Measurements from ENCODE around the gene ATF7.
"Not testable (repeated sequence)": the region's sequence is repeated elsewhere in the genome, so short reads cannot be mapped to it uniquely, and the experiment has no call there.

The ATF7 gene

DNA sequence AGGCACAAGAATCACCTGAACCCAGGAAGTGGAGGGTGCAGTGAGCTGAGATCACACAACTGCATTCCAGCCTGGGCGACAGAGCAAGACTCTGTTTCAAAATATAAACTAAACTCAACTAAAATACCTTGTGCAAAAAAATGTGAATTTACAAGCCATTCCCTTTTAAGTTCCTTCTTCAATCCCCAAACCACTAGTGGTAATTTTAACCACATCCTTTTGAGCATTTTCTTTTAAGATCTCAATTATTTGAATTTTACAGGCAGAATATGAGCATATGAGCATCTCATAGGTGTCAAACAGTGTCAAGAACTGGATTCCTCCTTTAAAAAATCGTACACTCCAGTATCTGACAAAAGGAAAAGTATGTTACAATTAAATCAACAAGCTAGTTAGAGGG, 61.9 kb downstream of the ATF7 start:
- FAIRE-seq = no peak

DNA sequence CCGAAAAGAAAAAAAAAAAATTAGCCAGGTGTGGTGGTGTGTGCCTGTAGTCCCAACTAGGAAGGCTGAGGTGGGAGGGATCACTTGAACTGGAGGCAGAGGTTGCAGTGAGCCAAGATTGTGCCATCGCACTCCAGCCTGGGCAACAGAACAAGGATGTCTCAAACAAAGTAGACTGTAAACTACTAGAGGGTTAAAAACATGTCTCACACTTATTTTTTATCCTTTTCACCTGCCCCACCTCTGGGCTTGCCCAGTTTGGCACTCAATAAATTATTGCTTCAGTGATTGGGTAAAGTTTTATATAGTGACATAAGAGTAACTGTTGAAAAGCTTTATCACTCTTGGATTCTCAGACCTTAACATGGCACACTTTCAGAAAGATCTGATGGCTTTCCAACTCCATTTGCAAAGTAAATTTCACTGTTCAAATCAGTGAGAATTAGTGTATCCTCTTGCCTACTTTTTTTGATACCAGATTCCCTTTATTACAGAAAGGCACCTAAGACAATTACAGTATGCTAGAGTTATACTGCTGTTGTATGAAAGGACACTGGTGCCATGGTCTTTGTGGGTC, 62.6 kb downstream of the ATF7 start:
- no peak for FAIRE-seq

- no peak for FAIRE-seq
Observed at GRCh38 chr12:53561590-53561953, 64.6 kb downstream of the ATF7 start.

- no peak for FAIRE-seq
Observed at GRCh38 chr12:53560912-53561589, 65.1 kb downstream of the ATF7 start.

DNA sequence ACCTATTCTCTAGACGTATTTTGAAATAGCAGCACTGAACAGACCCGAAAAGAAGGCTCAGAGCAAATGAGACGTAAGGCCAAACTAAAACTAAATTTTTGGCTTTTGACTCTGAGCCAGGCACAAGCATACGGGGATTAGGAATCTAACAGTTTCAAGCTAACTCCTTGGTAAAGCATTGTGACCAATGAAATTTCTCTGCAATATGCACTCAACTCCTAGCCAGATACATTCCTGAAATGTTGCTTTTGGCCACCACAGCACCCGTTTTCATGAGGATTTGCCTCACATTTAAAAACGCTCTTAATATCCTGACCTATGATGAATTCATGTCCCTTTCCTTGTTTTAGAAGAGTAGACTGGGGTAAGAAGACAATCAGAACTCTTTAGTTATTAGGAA, 65.8 kb downstream of the ATF7 start:
- FAIRE-seq = no peak

DNA sequence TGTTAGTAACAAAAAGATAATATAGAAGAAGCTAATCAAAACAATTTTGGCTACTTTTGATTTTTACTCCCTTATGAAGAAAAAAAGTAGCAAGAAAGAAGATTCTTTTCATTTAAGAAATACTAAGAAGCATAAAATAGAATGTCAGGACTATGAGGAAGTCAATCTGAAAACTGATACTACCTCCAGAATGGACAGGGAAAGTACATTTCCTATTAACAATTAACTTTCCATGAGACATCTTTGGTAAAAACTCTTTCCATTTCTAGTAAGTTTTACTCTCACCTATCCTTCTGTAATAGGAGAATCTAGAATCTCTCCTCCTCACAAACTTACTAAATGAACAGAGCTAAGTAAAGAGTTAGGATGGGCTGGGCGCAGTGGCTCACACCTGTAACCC, 67.6 kb downstream of the ATF7 start:
- no peak for FAIRE-seq

DNA sequence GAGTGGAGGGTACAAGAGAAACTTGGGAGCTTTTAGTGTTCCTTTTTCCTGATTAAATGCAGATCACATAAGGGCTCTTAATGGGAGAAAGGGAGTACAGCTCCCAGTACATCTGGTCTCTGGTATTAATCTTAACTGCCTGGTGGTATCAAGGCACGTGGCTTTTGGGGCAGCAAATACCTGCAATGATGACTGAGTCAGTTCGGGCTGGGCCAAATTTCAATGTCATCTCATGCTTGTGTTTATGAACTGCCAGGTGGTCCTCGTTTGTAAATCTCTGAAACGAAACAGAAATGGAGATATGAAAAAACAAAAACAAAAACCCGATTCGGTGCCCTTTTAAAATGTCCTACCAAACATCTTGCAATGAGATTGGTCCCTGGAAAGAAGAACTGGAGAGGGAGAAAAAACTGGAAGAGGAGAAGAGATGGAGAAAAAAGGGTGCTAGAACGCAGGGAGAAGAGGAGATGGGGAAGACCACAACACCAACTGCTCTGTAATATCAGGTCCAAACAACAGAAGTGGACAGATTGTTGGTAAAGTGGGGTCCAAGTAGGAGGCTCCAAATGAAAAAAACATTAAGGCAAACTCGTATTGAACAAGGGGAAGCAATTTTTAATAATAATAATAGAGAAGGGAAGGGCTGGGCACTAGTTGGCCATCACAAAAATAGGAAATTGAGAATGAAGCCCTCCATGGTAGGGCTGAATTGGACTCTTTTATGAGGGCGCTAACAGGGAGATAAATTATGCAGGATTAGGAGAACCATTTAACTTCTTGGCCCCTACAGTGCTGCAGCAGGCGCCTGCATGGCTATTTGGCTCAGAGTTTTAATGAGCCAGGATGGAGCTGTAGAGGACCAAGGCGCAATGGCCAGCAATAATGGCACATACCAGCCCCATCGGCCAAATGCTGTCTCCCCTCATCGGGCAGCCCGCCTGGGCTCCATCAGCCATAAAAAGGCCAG, 73.5 kb downstream of the ATF7 start:
- no peak for FAIRE-seq

DNA sequence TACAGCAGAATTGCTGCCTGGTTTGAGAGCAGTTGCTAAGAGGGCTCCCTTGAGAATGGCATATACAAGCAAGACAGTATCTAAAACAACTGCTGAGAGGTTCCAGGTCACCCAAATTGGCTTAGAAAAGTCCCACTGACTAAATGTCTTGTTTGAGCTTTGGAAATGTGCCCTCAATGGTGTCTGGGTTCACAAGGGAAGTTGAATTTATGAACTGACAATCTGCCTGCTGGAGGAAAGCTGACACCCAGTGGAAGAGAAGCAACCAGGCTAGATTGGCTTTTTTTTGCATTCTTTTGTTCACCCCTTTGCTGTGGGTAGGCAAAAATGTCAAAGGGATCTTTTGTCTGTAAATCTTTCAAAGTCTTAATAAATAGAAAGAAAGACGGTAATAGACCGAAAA, 74.3 kb downstream of the ATF7 start:
- no peak for FAIRE-seq

- FAIRE-seq = no peak
Observed at GRCh38 chr12:53550595-53550994, 75.6 kb downstream of the ATF7 start.

DNA sequence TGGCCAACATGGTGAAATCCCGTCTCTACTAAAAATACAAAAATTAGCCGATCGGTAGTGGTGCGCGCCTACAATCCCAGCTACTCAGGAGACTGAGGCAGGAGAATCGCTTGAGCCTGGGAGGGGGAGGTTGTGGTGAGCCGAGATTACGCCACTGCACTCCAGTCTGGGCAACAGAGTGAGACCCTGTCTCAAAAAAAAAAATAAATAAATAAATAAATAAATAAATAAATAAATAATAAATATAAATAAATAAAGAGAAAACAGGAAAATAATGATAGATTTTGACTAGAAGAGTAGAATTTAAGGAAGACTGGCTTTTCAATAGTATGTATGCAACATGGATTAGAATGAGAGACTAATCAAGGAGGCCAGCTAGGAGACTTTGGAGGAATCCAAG, 76.1 kb downstream of the ATF7 start:
- not testable (repeated sequence) for FAIRE-seq

DNA sequence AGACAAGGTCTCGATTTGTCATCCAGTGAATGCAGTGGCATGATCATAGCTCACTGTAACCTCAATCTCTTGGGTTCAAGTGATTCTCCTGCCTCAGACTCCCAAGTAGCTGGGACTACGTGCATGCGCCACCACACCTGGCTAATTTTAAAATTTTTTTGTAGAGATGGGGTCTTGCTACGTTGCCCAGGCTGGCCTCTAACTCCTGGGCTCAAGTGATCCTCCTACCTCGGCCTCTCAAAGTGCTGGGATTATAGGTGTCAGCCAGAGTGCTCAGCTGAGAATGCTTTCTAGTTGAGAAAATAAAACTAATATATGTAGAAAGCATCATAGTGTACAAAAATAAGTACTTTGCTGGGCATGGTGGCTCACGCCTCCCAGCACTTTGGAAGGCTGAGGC, 77.8 kb downstream of the ATF7 start:
- not testable (repeated sequence) for FAIRE-seq

DNA sequence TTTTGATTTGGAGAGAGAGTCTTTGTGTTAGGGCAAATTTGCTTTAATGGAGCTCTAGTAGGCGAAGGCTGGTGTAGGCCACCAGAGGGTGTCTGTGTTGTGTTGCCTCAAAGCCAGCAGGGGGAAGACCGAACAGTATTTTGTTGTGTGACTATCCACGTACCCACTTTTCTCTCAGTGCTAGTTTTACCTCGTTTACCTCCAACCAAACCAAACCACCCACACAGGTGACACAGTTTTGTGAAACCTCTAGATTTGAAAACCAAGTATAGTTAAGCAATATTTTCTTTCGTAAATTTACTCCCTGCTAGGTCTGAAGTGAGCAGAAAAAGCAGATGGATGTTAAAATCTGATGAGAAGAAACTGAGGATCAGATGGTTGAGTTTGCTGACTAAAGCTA, 82.6 kb downstream of the ATF7 start:
- FAIRE-seq = peak; percentile 94

GRCh38 chr12:53539526-53539925, 86.7 kb downstream of the ATF7 start:
- FAIRE-seq = no peak

DNA sequence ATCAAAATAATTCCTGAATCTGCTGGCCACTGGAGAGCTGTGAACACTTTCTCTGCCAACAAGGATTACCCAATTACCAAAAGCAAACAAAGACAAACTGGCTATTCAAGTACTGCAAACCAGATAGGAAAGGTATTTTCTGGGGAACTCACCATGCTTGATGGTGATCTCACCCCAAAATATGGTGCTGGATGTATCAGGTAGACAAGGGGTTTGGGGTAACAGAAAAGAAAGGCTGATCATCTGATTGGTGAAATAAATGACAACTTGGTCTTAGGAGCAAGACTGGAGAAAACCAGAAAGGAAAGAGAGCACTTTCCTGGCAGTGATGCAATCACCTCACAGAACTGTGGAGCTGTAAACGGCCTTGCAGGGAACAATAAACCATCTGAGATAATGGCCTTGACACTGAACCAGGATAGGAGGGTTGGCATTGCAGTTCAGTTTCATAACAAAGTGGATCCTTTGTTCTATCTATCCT, 87.9 kb downstream of the ATF7 start:
- no peak for FAIRE-seq

- FAIRE-seq = no peak
Observed at GRCh38 chr12:53536962-53537361, 89.2 kb downstream of the ATF7 start.

- no peak for FAIRE-seq
Observed at GRCh38 chr12:53533471-53533870, 92.7 kb downstream of the ATF7 start.

DNA sequence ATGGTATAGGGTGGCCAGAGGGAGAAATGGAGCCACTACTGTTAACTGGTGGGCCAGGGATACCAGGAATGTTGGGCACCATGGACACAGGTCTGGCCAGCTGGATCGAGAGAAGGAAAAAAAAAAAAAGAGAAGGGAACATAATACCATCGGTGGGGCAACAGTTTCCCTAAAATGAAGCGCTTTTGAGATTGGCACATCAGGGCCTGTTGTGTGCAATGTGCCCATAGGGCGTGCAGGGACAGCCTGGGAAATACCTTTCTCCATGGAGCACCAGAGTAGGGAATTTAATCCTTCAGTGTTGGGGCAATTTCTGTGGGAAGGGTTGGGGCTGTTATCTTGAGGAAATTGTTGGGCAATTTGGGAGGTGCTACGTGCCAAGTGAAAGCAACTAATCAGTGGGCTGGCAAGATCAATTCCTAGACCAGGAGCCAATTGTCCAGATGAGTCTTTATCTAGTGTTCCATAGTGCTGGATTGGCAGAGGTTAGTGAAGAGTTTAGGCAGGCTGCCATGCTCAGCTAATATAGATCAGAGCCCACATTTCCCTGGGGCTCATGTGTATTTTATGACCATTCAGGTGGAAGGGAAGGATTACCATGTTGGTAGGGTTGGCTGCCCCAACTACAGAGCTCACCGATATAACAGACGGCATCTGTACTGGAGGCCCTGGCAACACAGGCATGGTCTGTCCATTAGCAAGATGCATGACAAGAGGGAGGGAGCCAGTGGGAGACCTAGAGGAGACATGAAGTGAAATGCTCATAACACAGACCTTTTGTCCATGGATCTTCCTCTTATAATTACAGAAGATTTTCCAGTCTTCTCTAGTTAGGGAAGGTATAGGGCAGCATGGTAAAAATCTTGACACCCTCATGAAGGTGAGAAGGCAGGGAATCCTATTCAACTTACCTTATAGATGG, 93.4 kb downstream of the ATF7 start:
- FAIRE-seq = no peak

DNA sequence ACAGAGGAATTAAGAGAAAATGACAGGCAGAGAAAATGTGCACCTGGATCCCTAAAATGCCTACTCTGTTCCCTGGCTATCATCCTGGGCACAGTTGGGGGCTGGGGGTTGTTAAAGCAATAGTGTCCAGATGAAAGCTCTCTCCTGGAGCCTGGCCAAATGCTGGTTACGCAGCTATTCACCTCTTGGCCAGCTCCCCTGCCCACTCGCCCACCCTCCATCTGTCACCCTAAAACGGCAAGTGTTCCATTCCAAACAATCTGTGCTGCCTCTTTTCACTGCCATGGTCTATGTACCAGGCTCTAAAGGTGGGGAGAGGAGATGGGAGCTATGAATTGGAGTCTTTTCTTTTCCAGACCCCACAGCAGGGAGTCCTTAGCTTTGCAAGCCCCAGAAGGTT, 94.2 kb downstream of the ATF7 start:
- FAIRE-seq = no peak

DNA sequence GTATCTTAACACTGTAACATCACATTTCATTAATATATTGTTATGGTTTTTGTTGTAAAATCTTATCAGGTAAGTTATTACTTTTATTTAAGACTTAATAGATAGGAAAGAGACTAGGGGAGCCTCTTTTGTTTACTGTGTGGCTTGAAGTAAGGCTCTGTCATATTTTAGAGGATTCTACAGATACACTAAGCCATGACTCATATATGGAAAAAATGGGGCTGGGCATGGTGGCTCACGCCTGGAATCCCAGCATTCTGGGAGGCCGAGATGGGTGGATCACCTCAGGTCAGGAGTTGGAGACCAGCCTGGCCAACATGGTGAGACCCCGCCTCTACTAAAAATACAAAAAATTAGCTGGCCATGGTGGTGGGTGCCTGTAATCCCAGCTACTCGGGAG, 95.3 kb downstream of the ATF7 start:
- FAIRE-seq = no peak

DNA sequence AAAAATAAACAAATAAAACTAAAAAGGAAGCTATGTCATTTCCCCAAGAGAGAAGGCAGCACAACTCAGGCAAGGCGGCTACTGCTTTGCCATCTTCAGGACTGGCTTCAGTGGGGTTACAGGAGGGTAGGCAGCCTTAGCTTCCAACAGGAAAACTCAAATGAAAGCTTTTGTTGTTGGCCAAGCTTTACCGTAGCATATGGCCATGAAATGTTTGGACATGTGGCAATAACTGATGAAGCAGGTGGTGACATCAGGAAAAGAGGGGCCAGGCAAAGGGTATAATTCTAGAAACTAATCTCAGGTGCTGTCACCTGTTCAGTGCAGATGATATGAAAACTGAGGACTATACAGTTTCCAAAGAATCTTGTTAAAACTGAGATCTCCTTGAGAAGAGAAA, 96.1 kb downstream of the ATF7 start:
- FAIRE-seq = no peak

- FAIRE-seq = no peak
Observed at GRCh38 chr12:53524476-53524875, 101.7 kb downstream of the ATF7 start.

DNA sequence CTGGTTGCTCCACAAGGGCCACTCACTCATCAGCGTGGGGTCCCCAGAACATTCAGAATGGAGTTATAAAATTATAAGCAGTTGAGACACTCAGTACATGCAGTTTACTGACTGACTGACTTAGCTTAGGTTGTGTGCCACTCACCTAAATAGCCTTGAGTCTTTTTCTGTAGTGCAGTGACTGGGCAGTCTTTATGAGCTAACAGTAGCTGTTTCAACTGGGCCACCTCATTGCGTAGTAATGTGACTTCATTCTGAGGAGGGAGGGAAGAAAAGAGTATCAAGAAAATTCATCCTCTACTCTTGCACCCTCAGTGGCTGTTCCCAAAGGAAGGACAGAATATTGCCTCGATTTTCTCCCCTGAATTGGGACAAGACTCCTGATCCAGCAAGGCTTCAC, 103.1 kb downstream of the ATF7 start:
- no peak for FAIRE-seq

DNA sequence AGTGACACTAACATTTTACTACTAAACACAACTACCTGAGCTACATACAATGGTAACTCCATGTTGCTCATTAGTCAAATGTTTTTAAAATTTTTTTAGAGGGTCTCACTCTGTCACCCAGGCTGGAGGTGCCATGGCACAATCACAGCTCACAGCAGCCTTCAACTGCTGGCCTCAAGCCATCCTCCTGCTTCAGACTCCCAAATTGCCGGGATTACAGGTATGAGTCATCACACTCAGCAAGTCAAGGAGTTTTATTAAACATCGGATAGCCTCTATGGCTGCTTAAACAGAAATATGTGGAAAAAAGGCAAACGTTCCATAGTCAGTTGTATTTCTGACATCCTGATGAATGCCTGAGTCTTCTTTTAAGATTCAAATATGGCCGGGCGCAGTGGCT, 107.8 kb downstream of the ATF7 start:
- FAIRE-seq = no peak

Measured in G401.6 (cell line).